Keratinocyte (primary cell): ENCODE data around the gene SPANXC.

ENCODE experiments used
- CTCF ChIP-seq, 3 experiments: IDR thresholded peaks in 1 of 3; conservative IDR thresholded peaks in 1 of 3; optimal IDR thresholded peaks in 1 of 3; 2 replicates in 2 of 3; 3 replicates in 1 of 3; pipeline versions ENCODE3 to v1.5.1; 2011; ENCODE audit warnings: low read length in 3 of 3, mild to moderate bottlenecking in 3 of 3, moderate library complexity in 2 of 3, control low read depth in 1 of 3, inconsistent platforms in 1 of 3; ENCODE audit not compliant: insufficient read depth in 2 of 3; ENCODE audit errors: extremely low read depth in 1 of 3
- EZH2 ChIP-seq: IDR thresholded peaks from one replicate; pipeline ENCODE4 v1.6.1; 2012; ENCODE audit warnings: inconsistent platforms, mild to moderate bottlenecking, low read length, moderate library complexity

DNA sequence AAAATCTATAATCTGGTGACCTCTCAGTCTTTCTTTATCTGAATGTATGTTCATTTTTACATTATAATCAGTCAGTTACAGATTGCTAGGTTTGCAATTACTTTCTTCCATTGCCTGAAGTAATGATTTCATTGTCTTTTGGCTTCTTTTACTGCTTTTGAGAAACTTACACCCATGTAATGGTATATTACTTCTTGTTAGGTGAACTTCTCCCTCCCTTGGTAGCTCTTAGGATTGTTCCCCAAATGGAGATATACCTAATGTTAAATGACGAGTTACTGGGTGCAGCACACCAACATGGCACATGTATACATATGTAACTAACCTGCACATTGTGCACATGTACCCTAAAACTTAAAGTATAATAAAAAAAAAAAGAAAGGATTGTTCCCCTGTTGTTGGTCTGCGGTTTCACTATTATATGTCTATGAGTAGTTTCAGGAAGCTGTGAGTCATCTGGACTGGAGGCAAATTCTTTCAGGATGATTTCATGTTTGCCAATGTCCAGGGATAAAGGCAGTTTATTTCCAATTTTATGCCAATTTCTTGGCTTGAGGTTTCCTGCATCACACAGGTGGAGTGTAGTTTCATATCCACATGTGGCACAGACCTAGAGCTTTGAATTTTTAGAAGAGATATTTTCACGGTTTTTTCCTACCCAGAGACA is 21.8 kb downstream of the SPANXC start:
- TF ChIP-seq EZH2 (no peak), CTCF (optimal IDR thresholded peaks at IDR 0.05 in 1 of 3, IDR thresholded peaks at IDR 0.05 in 1 of 3, conservative IDR thresholded peaks at IDR 0.05 in 1 of 3; ENCODE audit: extremely low read depth in 1 of 3, insufficient read depth in 2 of 3, low read length in 3 of 3) (no peak)
